ENCODE results near the gene GRM1.

DNA sequence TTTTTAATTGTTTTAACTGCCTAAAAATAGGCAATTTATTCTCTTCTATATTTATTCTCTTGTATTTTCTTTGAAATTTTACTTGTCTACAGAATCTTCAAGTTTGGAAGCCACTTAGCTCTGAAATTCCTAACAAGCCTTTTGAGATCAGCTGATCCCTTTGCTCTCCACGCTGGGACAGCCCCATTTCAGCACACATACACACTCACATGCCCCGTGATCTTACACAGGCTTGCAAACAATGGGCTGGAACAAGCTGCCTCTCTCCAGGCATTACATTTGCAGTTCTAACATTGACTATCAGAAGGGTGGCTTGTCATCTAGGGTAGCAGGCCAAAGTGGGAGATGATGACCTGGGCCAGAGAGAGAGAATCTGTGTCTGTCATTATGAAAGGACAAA, 452.7 kb downstream of the GRM1 start:
- TF ChIP-seq, protein P1, sequence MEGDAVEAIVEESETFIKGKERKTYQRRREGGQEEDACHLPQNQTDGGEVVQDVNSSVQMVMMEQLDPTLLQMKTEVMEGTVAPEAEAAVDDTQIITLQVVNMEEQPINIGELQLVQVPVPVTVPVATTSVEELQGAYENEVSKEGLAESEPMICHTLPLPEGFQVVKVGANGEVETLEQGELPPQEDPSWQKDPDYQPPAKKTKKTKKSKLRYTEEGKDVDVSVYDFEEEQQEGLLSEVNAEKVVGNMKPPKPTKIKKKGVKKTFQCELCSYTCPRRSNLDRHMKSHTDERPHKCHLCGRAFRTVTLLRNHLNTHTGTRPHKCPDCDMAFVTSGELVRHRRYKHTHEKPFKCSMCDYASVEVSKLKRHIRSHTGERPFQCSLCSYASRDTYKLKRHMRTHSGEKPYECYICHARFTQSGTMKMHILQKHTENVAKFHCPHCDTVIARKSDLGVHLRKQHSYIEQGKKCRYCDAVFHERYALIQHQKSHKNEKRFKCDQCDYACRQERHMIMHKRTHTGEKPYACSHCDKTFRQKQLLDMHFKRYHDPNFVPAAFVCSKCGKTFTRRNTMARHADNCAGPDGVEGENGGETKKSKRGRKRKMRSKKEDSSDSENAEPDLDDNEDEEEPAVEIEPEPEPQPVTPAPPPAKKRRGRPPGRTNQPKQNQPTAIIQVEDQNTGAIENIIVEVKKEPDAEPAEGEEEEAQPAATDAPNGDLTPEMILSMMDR (IDR thresholded peaks at IDR 0.05): no peak
- TF ChIP-seq POLR2A (IDR thresholded peaks at IDR 0.05): no peak
